ENCODE results near the gene HS3ST6.

GRCh38 chr16:1877804-1878203 lies 40.4 kb downstream of the HS3ST6 start:
- no peak for TF ChIP-seq POLR2A (conservative IDR thresholded peaks at IDR 0.05)
- TF ChIP-seq ZBTB11 (CRISPR knock-in tag; IDR thresholded peaks at IDR 0.05): no peak
- TF ChIP-seq REST (IDR thresholded peaks at IDR 0.05; ENCODE audit: borderline replicate concordance): no peak
- no peak for TF ChIP-seq REST (CRISPR knock-in tag; IDR thresholded peaks at IDR 0.05; ENCODE audit: low read depth)
- no peak for TF ChIP-seq GATA2 (CRISPR knock-in tag; IDR thresholded peaks at IDR 0.05)
- no peak for TF ChIP-seq CHD2 (IDR thresholded peaks at IDR 0.05; ENCODE audit: low read depth, low read length)
